ENCODE data around the gene UMAD1.

Gene UMAD1

DNA sequence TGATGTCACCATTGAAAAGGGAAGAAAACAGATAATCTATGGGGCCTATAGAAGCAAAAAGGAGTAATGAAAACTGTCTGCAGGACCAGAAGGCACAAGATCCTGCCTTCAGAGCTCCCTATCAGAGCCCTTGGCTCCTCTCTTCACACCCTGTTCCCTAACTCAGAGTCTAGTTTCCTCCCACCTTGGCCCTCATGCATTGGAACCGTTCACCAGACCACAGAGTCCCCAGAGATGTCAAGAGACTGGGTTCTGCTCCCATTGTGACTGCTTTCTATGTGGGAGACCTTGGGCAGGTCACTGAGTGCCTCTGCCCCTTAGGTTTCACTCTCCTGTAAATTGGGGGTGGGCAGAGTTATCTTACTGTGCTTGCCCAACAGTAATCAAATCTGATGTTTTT lies 158.0 kb downstream of the UMAD1 start:
- Histone ChIP-seq H3K9me3 (ENCODE audit: insufficient read depth, low read depth, low read length) (no peaks in the 10 kb centered on the region; the same call in 1 of the 2 replicates), H3K27me3 (ENCODE audit: insufficient read depth, low read length, poor library complexity, severe bottlenecking) (no peaks in the 10 kb centered on the region), H2AFZ (ENCODE audit: low read length) (no peak overlapping the region), H3K79me2 (ENCODE audit: insufficient read depth, low read length) (no peaks in the 10 kb centered on the region), H3K4me3 (ENCODE audit: low read length, poor library complexity, severe bottlenecking) (no peak overlapping the region), H3K36me3 (ENCODE audit: insufficient read depth, low read length) (peaks cover 8% of the 10 kb centered on the region; the same call in 1 of the 2 replicates), H3F3A (ENCODE audit: low read depth) (no peaks in the 10 kb centered on the region), H3K4me1 (ENCODE audit: insufficient read depth, low read length, poor library complexity, severe bottlenecking) (peaks cover 39% of the 10 kb centered on the region), H3K4me2 (ENCODE audit: low read depth, low read length, poor library complexity, severe bottlenecking) (no peak overlapping the region), H3K9me2 (replicated peaks; ENCODE audit: low read depth, low read length) (no peaks in the 10 kb centered on the region), H4K20me1 (ENCODE audit: insufficient read depth, low read length, poor library complexity, severe bottlenecking) (no peaks in the 10 kb centered on the region), H3K9ac (ENCODE audit: low read depth, low read length, poor library complexity, severe bottlenecking) (peak overlapping the region; percentile 7)
- no peak for TF ChIP-seq EZH2phosphoT487 (IDR thresholded peaks at IDR 0.05; ENCODE audit: borderline replicate concordance)
- TF ChIP-seq, protein P1, sequence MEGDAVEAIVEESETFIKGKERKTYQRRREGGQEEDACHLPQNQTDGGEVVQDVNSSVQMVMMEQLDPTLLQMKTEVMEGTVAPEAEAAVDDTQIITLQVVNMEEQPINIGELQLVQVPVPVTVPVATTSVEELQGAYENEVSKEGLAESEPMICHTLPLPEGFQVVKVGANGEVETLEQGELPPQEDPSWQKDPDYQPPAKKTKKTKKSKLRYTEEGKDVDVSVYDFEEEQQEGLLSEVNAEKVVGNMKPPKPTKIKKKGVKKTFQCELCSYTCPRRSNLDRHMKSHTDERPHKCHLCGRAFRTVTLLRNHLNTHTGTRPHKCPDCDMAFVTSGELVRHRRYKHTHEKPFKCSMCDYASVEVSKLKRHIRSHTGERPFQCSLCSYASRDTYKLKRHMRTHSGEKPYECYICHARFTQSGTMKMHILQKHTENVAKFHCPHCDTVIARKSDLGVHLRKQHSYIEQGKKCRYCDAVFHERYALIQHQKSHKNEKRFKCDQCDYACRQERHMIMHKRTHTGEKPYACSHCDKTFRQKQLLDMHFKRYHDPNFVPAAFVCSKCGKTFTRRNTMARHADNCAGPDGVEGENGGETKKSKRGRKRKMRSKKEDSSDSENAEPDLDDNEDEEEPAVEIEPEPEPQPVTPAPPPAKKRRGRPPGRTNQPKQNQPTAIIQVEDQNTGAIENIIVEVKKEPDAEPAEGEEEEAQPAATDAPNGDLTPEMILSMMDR (conservative IDR thresholded peaks at IDR 0.05; ENCODE audit: low read length): no peak

DNA sequence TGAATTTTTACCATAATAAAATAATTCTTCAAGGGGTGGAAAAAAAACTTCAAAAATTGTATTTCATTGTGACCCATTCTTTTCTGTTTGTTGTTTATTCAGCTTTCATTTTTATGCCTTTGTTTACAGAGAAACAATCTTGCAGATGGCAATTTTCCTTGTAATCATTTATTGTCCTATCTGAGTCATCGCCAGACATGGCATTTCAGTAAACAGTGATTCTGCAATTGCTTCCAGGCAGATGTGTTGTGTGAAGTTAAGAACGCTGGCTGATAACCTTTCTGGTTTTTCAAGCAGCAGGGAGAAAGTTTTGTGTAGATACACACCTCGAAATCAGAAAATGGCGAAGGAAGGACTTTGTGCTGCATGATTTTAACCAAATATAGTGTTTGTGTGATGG lies 158.6 kb downstream of the UMAD1 start:
- Histone ChIP-seq H3K27me3 (ENCODE audit: insufficient read depth, low read length, poor library complexity, severe bottlenecking) (no peaks in the 10 kb centered on the region), H3K36me3 (ENCODE audit: insufficient read depth, low read length) (peaks cover 8% of the 10 kb centered on the region; the same call in 1 of the 2 replicates), H3K9ac (ENCODE audit: low read depth, low read length, poor library complexity, severe bottlenecking) (no peak overlapping the region), H3K4me1 (ENCODE audit: insufficient read depth, low read length, poor library complexity, severe bottlenecking) (peaks cover 42% of the 10 kb centered on the region), H3F3A (ENCODE audit: low read depth) (no peaks in the 10 kb centered on the region), H3K9me3 (ENCODE audit: insufficient read depth, low read depth, low read length) (no peaks in the 10 kb centered on the region; the same call in 1 of the 2 replicates), H3K4me2 (ENCODE audit: low read depth, low read length, poor library complexity, severe bottlenecking) (no peak overlapping the region), H2AFZ (ENCODE audit: low read length) (no peak overlapping the region), H3K79me2 (ENCODE audit: insufficient read depth, low read length) (no peaks in the 10 kb centered on the region), H3K9me2 (replicated peaks; ENCODE audit: low read depth, low read length) (no peaks in the 10 kb centered on the region), H4K20me1 (ENCODE audit: insufficient read depth, low read length, poor library complexity, severe bottlenecking) (no peaks in the 10 kb centered on the region), H3K4me3 (ENCODE audit: low read length, poor library complexity, severe bottlenecking) (no peak overlapping the region)
- no peak for TF ChIP-seq EZH2phosphoT487 (IDR thresholded peaks at IDR 0.05; ENCODE audit: borderline replicate concordance)
- TF ChIP-seq, protein P1 (conservative IDR thresholded peaks at IDR 0.05; ENCODE audit: low read length): no peak

DNA sequence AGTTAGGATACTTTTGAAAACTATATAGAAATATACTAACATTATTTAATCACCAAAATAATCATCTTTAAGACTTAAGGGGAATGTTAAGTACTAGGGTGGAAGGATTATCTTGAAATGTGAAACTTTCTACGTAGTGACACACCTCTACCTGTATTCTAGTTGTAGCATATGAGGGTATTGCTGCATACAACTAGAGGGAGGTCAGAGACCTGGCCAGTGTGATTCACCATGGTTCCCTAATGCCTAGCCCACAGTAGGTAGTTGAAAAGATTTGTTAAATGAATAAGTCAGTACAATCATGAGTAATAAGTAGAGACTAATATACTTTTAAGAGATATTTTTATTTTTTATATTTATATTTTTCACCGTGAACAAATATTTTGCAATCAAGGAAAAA lies 162.0 kb downstream of the UMAD1 start:
- H3K9me3 ChIP-seq (ENCODE audit: insufficient read depth, low read depth, low read length): no peaks in the 10 kb centered on the region
- H3K4me3 ChIP-seq (ENCODE audit: low read length, poor library complexity, severe bottlenecking): no peak overlapping the region
- H3K79me2 ChIP-seq (ENCODE audit: insufficient read depth, low read length): no peaks in the 10 kb centered on the region
- H3F3A ChIP-seq (ENCODE audit: low read depth): no peaks in the 10 kb centered on the region
- no peak overlapping the region for H2AFZ ChIP-seq (ENCODE audit: low read length)
- no peaks in the 10 kb centered on the region for H3K9me2 ChIP-seq (replicated peaks; ENCODE audit: low read depth, low read length)
- no peaks in the 10 kb centered on the region for H3K36me3 ChIP-seq (ENCODE audit: insufficient read depth, low read length)
- H3K4me1 ChIP-seq (ENCODE audit: insufficient read depth, low read length, poor library complexity, severe bottlenecking): peaks cover 52% of the 10 kb centered on the region
- H3K27me3 ChIP-seq (ENCODE audit: insufficient read depth, low read length, poor library complexity, severe bottlenecking): no peaks in the 10 kb centered on the region
- no peak overlapping the region for H3K9ac ChIP-seq (ENCODE audit: low read depth, low read length, poor library complexity, severe bottlenecking)
- TF ChIP-seq, protein P1 (conservative IDR thresholded peaks at IDR 0.05; ENCODE audit: low read length): no peak
- no peak for TF ChIP-seq EZH2phosphoT487 (IDR thresholded peaks at IDR 0.05; ENCODE audit: borderline replicate concordance)
- H3K4me2 ChIP-seq (ENCODE audit: low read depth, low read length, poor library complexity, severe bottlenecking): no peak overlapping the region
- no peaks in the 10 kb centered on the region for H4K20me1 ChIP-seq (ENCODE audit: insufficient read depth, low read length, poor library complexity, severe bottlenecking)
